HepG2 (cell line): ENCODE results near the gene RHOV. TPM values are rescaled to one million over a fixed set of nuclear protein-coding genes. Genes with fewer than 3 reads are reported as not detected.

Source experiments
- AHDC1 ChIP-seq: sonication (generic); formaldehyde crosslinking; IDR thresholded peaks from 2 replicates; pipeline ENCODE4 v1.5.1; 2020; ENCODE audit warnings: mild to moderate bottlenecking, missing genetic modification reagents, borderline replicate concordance
- FOXC1 ChIP-seq: sonication (generic); formaldehyde crosslinking; IDR thresholded peaks from 2 replicates; pipeline ENCODE4 v1.8.0; 2022; ENCODE audit warnings: mild to moderate bottlenecking, missing genetic modification reagents, borderline replicate concordance
- HBP1 ChIP-seq: IDR thresholded peaks from 2 replicates; pipeline ENCODE4 v1.6.1; 2016; ENCODE audit warnings: low read depth, control low read depth
- HDAC6 ChIP-seq: fragments of 200-600 bp; sonication (generic); IDR thresholded peaks from 2 replicates; pipeline ENCODE4 v1.7.0; 2017; ENCODE audit warnings: mild to moderate bottlenecking, antibody characterized with exemption, low read length, low read depth
- HOXA9 ChIP-seq: sonication (generic); formaldehyde crosslinking; IDR thresholded peaks from 2 replicates; pipeline ENCODE4 v1.8.1; 2022; ENCODE audit warnings: missing genetic modification reagents, mild to moderate bottlenecking, moderate library complexity, borderline replicate concordance
- MED1 ChIP-seq: sonication (generic); formaldehyde crosslinking; IDR thresholded peaks from 2 replicates; pipeline ENCODE4 v1.4.0; 2020; ENCODE audit warnings: missing genetic modification reagents
- MIER2 ChIP-seq: IDR thresholded peaks from 2 replicates; pipeline ENCODE4 v1.6.1; 2016; ENCODE audit warnings: missing biosample characterization, missing genetic modification reagents
- PCBP1 ChIP-seq: fragments of 200-400 bp; formaldehyde crosslinking; IDR thresholded peaks from 2 replicates; pipeline ENCODE4 v1.6.1; 2017; ENCODE audit warnings: mild to moderate bottlenecking, low read depth, low read length, borderline replicate concordance
- PPARG ChIP-seq: conservative IDR thresholded peaks from 2 replicates; pipeline ENCODE4 v1.6.1; 2016; ENCODE audit warnings: missing biosample characterization, missing genetic modification reagents
- WIZ ChIP-seq: sonication (generic); formaldehyde crosslinking; IDR thresholded peaks from 2 replicates; pipeline ENCODE4 v1.5.1; 2020; ENCODE audit warnings: mild to moderate bottlenecking, missing genetic modification reagents
- YY1 ChIP-seq: IDR thresholded peaks from 2 replicates; pipeline ENCODE4 v1.6.1; 2011; ENCODE audit warnings: low read length, low read depth, moderate library complexity, mild to moderate bottlenecking; ENCODE audit not compliant: insufficient read depth, insufficient replicate concordance
- ZBTB46 ChIP-seq: sonication (generic); formaldehyde crosslinking; IDR thresholded peaks from 2 replicates; pipeline ENCODE4 v1.4.0; 2020; ENCODE audit warnings: mild to moderate bottlenecking, missing genetic modification reagents, borderline replicate concordance
- ZFAT ChIP-seq: sonication (generic); formaldehyde crosslinking; conservative IDR thresholded peaks from 2 replicates; pipeline ENCODE4 v1.8.1; 2023; ENCODE audit warnings: missing genetic modification reagents, inconsistent platforms
- ZFP90 ChIP-seq: sonication (generic); formaldehyde crosslinking; IDR thresholded peaks from 2 replicates; pipeline ENCODE4 v1.8.0; 2022; ENCODE audit warnings: missing genetic modification reagents, mild to moderate bottlenecking, inconsistent platforms, borderline replicate concordance
- ZNF350 ChIP-seq: sonication (generic); formaldehyde crosslinking; IDR thresholded peaks from 2 replicates; pipeline ENCODE4 v1.4.0; 2020; ENCODE audit warnings: mild to moderate bottlenecking, low read depth, missing genetic modification reagents, borderline replicate concordance
- ZNF513 ChIP-seq: sonication (generic); formaldehyde crosslinking; conservative IDR thresholded peaks from 2 replicates; pipeline ENCODE4 v1.5.0; 2020; ENCODE audit warnings: missing genetic modification reagents
- ZNF552 ChIP-seq: sonication (generic); formaldehyde crosslinking; IDR thresholded peaks from 2 replicates; pipeline ENCODE4 v1.9.0; 2022; ENCODE audit warnings: missing genetic modification reagents, mild to moderate bottlenecking, borderline replicate concordance
- polyA plus RNA-seq, 8 experiments: library from polyadenylated mRNA; depleted of rRNA in 3 of 8; stranded (reverse) in 7 of 8; unstranded in 1 of 8; fragments of >200 nt; fragmentation: Illumina TruSeq in 4 of 8; extraction: Trizol in 4 of 8; gene quantifications; 2 replicates each; pipeline versions ENCODE4 v1.2.1 to v1.2.3, GENCODE V29; 2011 to 2016; ENCODE audit warnings: low read depth in 4 of 8, missing spikeins in 1 of 8, mixed read lengths in 1 of 8; ENCODE audit not compliant: insufficient read depth in 1 of 8
- total RNA-seq, 5 experiments: library from RNA; depleted of rRNA; stranded (reverse); fragments of >200 nt; fragmentation: Illumina TruSeq; extraction: Trizol; gene quantifications; 2 replicates each; pipeline ENCODE4 v1.2.3, GENCODE V29; 2016; ENCODE audit warnings: low read depth in 1 of 5

Gene RHOV
- total and polyA plus RNA-seq, 2 of the 13 experiments (the other 11 are each of a cell fraction or from before 2014, with no cell fraction given): 0.17 to 0.18 TPM

- no peak for TF ChIP-seq AHDC1
- no peak for TF ChIP-seq PCBP1
- peak; percentile 60 for TF ChIP-seq MED1 (CRISPR knock-in tag)
- TF ChIP-seq PPARG (CRISPR knock-in tag): no peak
- no peak for TF ChIP-seq HDAC6
- TF ChIP-seq ZFAT (CRISPR knock-in tag): no peak
- TF ChIP-seq FOXC1 (CRISPR knock-in tag): no peak; the same call in 1 of the 2 replicates
- TF ChIP-seq HBP1 (CRISPR knock-in tag): peak; percentile 25; the same call in 1 of the 2 replicates
- TF ChIP-seq ZNF552 (CRISPR knock-in tag): peak; percentile 21; the same call in 1 of the 2 replicates
- TF ChIP-seq ZBTB46 (CRISPR knock-in tag): no peak
- TF ChIP-seq YY1: no peak
- TF ChIP-seq ZNF350 (CRISPR knock-in tag): peak; percentile 52; the same call in 1 of the 2 replicates
- no peak for TF ChIP-seq MIER2 (CRISPR knock-in tag)
- TF ChIP-seq ZFP90 (CRISPR knock-in tag): peak; percentile 51; the same call in 1 of the 2 replicates
- no peak; the same call in 1 of the 2 replicates for TF ChIP-seq ZNF513 (CRISPR knock-in tag)
- no peak for TF ChIP-seq WIZ (CRISPR knock-in tag)
- no peak for TF ChIP-seq HOXA9 (CRISPR knock-in tag)
Measured at GRCh38 chr15:40906091-40906990, 32.3 kb upstream of the RHOV start (continued).
